ENCODE measurements around the gene LIN7B.

- TF ChIP-seq POLR2A (IDR thresholded peaks at IDR 0.05) (no peak), CTCF (IDR thresholded peaks at IDR 0.05) (no peak)
These were observed 22.7 kb upstream of the LIN7B start for GRCh38 chr19:49091391-49092038.

Data from lower leg skin (tissue), 3 donors.